ENCODE results near the gene KL. TPM values are rescaled to one million over a fixed set of nuclear protein-coding genes. Genes with fewer than 3 reads are reported as not detected.

KL gene
- total RNA-seq, 1 donor from 2014 or later = 0.24 TPM

DNA sequence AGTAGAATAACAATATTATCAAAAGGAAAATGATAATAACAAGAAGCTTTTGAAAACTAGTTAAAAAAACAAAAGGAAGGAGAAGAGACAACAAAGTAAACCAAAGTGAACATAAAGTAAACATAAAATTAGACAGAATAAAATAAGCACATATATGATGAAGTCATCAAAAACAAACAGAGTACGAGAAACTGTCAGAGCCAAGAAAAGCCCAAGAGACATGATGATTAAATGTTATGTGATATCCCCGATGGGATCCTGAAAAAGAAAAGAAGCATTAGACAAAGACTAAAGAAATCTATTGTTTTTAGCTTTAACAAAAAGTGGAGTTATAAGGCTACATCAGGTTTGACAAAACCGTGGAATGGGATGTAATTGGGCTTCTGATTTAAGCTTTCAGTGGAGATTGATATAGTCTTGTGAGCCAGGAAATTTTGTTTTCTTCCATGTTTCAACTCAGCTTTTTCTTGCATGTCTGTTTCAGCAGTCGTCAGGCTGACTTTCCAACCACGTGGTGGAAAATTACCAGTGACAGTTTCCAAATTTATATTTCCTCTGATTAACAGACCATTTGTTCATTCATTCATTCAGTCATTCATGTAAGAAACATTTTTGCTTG is 64.9 kb downstream of the KL start:
- DNase-seq (ENCODE audit: low spot score) = no peak

DNA sequence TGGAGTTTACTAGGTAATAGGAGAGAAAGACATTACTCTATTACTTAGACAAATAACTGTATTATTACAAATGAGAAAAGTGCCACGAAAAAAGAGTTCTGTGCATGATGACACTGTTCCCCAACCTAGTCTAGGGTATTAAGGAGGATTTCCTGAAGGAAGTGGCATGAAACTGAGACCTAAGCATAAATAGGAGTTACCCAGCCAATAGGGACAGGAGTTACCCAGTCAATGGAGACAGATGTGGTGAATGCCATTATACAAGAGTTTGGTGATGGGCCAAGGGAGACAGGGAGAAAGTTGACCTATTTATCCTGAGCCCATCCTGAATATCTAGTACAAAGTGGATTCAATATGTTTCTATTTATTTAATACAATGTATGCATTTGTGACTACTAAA is 65.4 kb downstream of the KL start:
- DNase-seq (ENCODE audit: low spot score) = no peak

DNA sequence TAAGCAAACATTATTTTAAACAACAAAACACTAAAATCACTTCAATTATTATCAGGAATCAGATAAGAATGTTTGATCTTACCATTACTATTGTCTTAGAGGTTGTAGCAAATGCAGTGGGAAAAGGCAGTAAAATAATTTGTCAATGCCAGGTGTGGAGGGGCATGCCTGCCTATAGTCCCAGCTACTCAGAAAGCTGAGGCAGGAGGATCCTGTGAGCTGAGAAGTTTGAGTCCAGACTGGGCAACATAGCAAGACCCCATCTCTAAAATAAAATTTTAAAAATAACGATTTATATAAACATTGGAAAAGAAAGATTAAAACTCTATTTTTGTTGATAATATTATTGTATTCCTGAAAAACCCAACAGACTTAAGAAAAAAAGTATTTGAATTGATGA is 66.8 kb downstream of the KL start:
- DNase-seq (ENCODE audit: low spot score) = no peak

DNA sequence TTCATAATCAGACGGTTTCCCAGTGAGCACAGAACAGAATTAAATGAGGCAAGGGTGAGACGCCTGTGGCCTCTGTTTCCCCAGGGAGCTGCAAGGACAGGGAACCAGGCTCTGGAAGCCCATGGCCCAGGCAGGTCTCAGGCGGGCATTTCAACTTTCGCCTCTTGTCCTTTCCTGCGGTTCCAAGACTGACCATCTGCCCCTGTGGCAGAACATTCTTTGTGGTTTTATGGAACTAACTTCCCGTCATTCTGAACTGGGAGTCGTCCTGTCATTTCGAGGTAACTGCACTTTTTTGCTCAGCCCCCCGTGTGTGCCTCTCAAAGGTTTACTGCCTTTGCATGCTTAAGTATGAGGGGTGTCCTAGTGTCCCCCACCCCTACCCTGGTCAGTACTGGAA is 70.9 kb downstream of the KL start:
- DNase-seq (ENCODE audit: low spot score) = no peak

DNA sequence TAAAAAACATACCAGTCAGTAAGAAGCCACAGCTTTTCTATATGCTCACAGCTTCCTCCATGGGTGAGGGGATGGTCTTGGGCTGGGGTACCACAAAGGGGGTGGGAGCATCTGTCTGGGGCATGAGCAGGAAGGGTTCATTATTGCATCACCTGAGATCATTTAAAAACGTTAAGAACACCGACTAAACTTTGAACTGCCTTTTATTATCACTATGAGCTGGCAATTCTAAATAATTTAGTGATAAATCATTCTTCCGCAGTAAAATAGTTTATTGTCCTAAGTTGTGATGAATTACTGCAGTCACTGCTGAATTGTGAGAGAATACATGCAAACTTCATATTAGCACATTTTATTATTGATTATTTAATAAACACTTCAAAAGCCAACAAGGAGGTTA is 71.6 kb downstream of the KL start:
- DNase-seq (ENCODE audit: low spot score) = no peak

DNA sequence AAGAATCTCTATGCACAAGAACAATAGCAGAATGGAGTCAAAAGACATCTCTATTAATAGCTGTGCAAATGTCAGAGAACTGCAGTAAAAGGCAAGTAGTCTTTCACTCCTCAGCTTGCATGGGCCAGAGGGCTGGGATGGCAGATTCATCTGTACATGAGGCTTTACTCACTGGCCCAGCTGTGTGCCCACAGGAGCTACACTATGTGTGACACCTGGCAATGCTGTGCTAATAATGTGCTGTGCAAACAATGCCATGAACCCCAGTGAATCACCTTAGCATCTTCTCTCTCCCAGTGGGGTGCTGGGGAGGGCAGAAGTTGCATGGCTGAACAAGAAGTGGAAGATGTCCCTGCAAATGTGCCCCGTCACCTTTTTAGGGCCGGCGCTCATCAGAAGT is 73.1 kb downstream of the KL start:
- DNase-seq (ENCODE audit: low spot score) = no peak

DNA sequence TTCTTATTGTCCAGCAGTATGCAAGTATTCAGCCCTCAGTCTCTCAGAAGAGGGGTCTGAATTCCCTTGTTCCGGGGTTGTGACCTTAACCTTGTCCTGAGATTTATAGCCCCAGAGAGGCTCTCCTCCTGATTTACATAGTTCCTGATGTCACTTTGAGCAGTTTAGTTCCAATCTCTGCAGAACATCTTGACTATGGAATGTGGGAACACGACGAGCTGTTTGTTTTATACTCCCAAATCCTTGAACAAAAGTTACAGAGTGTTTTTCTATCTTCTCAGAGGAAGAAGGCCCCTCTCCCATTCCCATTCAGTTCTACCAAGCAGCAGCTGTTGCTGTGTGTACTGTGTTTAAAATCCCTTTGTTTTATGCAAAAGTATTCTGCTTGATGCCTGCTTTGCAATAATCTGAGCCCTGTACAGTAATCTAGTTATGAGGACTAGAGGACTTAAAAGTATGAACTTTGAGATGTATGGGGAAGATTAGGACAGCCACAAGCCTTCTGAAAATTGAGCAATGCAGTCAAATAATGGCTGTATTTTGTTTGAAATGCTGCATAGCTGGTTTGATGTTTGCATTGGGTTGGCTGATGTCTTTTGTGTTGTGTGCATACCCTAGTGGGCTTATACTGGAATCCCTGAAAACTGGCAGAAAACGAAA is 74.7 kb downstream of the KL start:
- peak; percentile 34 for DNase-seq (ENCODE audit: low spot score)

DNA sequence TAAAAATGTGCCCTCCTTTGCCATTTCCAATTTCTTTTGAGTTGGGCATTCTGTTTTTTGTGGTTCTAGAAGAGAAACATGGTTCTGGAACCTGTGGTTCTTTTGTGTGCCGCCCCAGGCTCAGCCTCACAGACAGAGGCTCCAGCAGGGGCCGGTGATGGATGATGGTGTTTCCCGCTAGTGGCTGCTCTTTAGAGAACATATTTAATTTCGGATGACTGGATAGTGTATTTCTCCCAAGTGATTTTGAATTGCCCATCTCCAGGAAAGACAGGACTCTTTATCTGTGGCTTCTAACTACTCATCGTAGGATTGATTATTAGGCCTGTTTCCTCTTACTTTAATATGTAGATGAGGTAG is 75.2 kb downstream of the KL start:
- no peak for DNase-seq (ENCODE audit: low spot score)

DNA sequence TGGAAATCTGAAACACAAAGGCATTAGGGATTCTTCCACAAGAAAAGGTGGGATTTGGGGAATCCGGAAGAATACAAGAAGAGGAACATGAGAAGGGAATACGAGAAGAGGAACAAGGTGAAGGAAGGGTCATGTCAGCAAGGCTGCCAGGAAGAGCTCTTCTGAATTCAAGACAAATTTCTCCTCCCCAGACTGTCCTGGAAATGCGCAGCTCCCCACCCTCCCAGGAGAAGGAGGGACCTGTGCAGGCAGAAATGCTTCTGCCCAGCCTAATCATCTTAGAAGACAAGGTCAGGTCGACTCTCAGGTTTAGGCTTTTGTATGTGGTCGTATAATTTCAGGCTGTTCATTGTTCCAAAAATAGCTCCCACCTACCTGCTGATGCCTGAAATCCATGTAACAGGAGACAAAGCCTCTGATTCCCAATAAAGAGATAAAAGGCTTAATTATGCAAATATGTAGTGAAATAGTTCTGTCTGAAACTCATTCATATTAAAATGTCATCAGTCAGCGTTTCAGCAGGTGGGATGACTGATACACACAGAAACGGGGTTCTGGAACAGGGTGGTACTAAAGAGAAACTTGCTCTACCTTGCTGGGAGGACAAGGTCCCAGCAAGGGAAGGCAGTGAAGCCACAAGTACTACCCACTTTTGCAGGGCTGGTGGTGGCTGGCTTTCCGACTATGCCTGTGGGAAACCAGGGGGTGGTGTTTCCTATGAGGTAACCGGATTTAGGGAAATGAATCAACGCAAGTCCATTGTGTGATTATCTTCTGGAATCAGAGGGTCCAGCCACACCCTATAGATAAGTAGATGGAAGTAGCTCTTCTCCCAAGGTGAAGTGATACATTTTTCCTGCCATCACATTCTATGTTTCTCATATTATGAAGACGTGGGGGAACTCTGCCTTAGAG is 76.1 kb downstream of the KL start:
- no peak for DNase-seq (ENCODE audit: low spot score)

DNA sequence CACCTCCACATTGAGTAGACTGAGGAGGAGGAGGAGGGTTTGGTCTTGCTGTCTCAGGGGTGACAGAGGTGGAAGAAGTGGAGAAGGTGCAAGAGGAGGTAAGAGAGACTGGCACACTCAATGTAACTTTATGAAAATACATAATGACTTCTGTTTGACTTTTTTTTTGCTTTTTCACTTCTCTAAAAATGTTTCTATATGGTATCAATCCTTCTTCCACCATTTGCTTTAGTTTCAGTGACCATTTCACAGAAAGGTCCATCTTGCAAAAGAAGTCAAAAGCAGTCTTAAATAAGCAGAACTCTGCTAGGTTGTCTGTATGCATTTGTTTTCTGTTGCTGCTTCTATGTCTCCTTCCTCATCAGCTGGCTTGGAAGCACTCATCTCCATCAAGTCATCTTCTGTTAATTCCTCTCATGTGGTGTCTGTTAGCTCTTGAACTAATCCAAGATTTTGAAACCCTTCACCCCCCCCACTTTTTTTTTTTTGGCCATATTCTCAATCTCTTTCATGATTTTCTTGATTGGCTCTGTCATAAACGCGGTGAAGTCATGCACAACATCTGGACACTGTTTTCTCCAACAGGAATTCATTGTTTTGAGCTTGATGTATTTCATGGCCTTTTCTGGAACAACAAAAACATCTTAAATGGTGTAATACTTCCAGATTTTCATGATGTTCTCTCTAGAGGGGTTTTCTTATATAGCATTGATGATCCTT is 80.8 kb downstream of the KL start:
- DNase-seq (ENCODE audit: low spot score) = no peak

DNA sequence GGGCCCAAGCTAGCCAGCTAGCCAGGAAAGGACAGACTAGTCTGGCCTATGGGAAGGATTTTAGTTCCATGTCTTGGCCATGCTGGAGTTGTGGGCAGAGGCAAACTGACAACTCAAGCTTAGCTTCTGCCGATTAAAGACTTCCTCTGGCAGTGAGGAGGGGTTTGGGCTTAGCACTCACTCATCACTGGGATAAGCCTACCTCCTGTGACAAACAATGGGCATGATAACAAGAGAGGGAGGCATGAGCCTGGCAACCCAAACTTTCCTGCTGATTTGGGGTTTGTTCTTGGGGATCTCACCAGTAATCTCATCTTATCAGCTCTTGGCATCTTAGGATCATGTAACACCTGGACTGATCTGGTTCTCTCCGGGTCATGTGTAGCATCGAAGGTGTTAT is 83.6 kb downstream of the KL start:
- DNase-seq (ENCODE audit: low spot score) = no peak

DNA sequence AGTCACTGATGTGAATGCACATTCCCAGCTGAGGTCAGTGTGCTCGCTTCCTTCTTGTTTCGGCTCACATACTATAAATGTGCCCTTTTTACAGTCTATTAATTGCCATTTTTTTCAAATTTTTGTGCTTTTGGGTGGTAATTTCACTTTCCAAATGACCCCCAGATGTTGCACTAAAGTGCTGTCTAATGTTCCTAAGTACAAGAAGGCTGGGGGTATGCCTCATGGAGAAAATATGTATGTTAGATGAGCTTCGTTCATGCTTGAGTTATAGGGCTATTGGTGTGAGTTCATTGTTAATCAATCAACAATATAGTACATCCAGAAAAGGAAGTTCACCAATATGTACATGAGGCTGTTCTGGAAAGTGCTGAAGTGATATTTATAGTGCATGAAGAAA is 84.7 kb downstream of the KL start:
- DNase-seq (ENCODE audit: low spot score) = no peak

DNA sequence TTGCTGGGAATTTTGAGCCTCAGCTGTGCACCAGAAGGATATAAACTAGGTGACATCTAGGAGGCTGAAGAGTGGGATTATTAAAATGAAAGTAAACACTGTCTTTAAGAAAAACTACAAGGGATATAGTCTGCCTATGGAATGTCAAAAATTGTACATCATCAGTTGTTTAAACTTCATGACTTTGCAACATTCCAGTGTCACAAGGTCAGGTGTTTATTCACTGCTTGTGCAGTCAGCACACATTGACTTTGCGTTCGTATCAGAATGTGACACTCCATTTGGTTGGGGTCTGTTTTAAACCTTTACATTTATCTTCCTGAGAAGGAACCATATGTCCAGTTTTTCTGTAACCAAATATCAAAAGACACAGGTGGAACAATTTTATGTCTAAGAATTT is 85.6 kb downstream of the KL start:
- no peak for DNase-seq (ENCODE audit: low spot score)

DNA sequence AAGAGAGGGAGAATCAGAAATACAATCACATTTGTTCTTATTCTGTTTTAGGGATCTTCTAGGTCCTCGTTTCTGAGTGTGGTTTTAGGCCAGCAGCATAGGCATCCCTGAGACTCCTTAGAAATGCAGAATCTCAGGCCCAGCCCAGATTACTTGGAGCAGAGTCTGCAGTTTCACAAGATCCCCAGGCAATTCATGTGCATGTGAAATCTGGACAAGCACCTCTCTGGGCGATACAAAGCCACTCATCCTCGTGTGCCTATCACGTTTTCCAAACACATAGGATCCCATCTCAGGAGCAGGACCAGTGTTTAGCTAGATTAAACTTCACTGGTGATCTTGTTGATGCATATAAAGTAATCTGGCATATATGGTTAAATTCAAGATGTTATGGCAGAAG is 87.2 kb downstream of the KL start:
- no peak for DNase-seq (ENCODE audit: low spot score)

DNA sequence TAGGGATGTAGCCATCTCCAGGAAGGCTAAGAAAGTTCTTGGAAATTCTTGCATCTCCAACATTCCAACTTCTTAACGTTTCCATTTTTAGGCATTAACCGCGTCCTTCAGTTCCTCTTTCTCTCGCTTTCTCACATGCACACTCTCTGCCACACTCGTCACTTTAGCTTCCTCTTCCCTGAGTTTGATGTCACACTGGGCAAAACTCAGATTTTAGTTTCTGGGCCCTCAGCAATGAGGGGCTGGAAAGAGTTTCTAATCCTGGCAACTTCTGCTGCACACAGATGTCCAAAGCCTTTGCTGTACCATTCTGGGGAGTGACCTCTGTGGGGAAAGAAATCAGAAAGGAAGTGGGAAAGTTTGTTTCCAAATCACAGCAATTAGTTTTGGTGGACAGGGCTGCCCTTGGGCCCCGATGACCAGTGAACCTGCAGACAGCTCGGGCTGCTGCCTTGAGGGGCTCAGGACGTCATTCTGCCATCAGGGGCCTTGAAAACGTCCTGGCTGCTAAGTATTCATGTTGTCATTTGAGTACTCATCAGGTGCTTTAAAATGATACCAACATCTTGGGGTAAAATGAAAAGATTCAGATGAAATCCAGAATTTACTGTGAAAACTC is 89.3 kb downstream of the KL start:
- DNase-seq (ENCODE audit: low spot score) = peak; percentile 31

DNA sequence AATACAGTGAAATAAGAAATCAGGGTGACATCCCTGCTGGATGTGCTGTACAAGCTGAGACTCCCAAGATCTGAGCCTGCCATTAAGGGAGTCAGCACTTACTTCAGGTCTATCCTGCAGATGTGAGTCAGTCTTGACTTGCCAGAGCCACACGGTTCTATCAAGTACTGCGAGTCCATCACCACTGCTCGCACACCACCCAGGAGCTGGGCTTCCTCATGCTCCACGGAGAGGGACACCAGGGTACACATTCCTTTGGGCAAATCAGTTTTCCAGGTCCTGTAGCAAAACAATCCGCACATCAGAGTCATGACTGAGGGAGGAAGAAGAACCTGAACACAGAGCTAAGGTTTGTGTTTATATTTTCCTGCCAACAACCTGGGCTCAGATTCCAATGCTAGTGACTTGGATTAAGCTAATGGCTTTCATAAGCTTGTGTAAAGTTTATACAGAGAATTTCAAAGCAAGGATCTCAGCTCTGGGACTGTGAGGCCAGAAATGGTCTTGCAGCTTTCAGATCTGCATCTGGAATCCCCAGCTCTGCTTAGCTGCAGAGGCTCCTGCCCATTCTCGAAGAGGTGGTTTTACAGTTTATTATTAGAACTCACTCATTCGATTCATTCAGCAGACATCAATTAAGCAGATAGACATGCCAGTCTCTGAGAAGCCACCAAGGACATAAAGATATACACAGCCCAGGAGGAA is 90.6 kb downstream of the KL start:
- peak; percentile 30 for DNase-seq (ENCODE audit: low spot score)

DNA sequence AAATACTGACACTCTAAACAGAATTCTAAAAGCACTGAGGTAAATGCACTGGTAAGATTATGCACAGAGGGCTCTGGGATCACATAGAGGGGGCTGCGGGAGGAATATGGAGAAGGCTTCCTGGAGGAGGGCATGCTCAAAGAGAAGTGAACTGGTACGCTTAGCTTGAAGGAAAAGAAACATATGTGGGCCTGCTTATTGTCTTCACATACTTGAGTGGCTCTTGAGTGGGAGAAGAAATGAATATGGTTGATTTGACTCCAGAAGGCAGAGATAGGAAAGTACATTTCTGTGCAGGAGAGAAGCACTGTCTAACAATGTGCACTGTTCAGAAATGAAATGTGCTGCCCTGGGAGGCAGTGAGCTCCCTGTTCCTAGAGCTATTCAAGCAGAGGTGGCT is 91.1 kb downstream of the KL start:
- no peak for DNase-seq (ENCODE audit: low spot score)

DNA sequence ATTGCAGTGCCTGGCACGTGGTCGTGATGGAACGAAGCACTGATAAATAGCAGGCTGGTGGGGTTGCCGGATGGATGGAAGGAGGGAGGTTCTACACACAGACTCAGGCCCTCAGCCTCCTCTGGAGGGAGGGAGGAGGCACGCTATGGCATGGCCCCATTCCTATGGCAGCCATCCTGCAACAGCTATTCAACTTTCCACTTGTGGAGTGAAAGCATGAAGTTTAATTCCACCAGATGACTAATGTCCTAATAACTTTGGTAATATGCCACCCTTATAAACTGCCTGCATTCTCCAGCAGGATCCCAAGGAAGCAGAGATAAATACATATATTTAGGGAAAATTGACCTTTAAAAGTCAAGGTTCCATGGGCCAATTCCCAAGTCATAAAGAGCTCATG is 92.4 kb downstream of the KL start:
- DNase-seq (ENCODE audit: low spot score) = no peak

DNA sequence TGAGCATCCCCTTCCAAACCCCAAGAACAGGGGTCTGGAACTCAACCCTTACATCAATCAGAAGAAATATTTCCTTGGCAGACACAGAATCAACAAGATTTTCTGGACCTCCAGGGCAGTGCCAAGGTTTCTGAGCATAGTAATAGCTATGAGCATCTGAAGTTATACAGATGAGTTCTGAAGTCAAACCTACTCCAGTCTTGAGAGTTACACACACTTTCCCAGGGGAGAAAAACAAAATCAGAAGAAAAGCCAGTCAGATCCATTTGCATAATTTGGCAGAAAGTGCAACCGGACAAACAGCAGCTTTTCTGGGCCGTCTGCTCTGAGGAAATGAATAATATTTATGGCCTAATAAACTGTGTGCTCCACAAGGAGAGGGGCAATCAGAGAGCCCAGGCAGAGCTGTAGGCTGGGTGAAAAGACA is 93.1 kb downstream of the KL start:
- DNase-seq (ENCODE audit: low spot score) = no peak

DNA sequence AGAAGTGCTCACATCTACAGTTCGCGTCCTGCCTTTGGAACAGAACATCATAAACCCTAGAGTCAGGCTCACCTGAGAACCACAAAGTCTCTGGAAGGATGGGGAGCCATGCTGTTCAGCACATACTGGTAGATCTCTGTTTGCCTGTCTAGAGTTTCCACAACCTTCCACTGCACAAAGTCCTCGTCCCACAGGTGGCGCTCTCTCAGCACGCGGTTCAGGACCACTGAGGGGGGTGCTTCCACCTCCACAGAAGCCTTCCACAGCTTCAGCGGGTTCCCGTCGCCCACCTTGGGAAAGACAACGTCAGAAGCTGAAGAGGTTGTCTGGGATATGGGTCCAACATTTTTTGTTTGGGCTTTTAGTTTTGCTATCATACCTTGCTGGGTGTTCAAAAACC is 93.6 kb downstream of the KL start:
- no peak for DNase-seq (ENCODE audit: low spot score)

DNA sequence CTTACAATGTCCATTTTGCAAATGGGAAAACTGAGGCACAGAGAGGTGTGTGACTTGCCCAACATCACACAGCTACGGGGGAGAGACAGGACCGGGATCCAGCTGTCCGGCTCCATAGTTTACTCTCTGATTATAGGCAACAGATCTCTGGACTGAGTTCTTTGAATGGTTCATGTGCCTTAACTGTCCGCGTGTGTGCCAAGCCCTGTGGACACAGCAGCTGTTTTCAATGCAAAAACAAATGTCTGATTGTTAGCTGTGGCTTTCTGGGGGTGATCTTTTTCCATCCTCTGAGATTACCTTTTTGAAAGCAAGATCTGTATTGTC is 94.1 kb downstream of the KL start:
- DNase-seq (ENCODE audit: low spot score) = no peak

All from umbilical cord (tissue), 2 donors.